HG02981 (cell line): ENCODE data around the gene THADA.
"Not testable (repeated sequence)": the region's sequence is repeated elsewhere in the genome, so short reads cannot be mapped to it uniquely, and the experiment has no call there.

Source experiments
- ATAC-seq: cut with Tn5 transposase; IDR thresholded peaks from one replicate; pipeline ENCODE4 v1.9.1; 2021; ENCODE audit warnings: mild to moderate bottlenecking, moderate library complexity; ENCODE audit not compliant: unreplicated experiment

THADA gene

GRCh38 chr2:43605079-43605655 lies 9.3 kb upstream of the THADA start:
- ATAC-seq = no peak

- no peak for ATAC-seq
These were observed 8.8 kb upstream of the THADA start for GRCh38 chr2:43604674-43605073.

- not testable (repeated sequence) for ATAC-seq
These were observed 4.8 kb upstream of the THADA start for GRCh38 chr2:43600596-43600995.

- no peak for ATAC-seq
These were observed 963 bp downstream of the THADA start for GRCh38 chr2:43594875-43595274.

GRCh38 chr2:43593254-43593653 lies 2.6 kb downstream of the THADA start:
- ATAC-seq = no peak

- ATAC-seq = no peak
These were observed 3.4 kb downstream of the THADA start for GRCh38 chr2:43592443-43592842.

GRCh38 chr2:43585708-43586107 lies 10.1 kb downstream of the THADA start:
- no peak for ATAC-seq

GRCh38 chr2:43579275-43579981 lies 16.4 kb downstream of the THADA start:
- ATAC-seq = no peak

- no peak for ATAC-seq
These were observed 18.6 kb downstream of the THADA start for GRCh38 chr2:43576981-43577892.

GRCh38 chr2:43572244-43572643 lies 23.6 kb downstream of the THADA start:
- ATAC-seq = no peak

GRCh38 chr2:43569921-43570320 lies 25.9 kb downstream of the THADA start:
- ATAC-seq = peak; percentile 72

GRCh38 chr2:43568228-43568627 lies 27.6 kb downstream of the THADA start:
- no peak for ATAC-seq

- ATAC-seq = no peak
These were observed 29.4 kb downstream of the THADA start for GRCh38 chr2:43566461-43566729.

GRCh38 chr2:43563679-43564078 lies 32.2 kb downstream of the THADA start:
- no peak for ATAC-seq

- no peak for ATAC-seq
These were observed 35.6 kb downstream of the THADA start for GRCh38 chr2:43560231-43560547.

GRCh38 chr2:43559391-43560230 lies 36.2 kb downstream of the THADA start:
- peak; percentile 80 for ATAC-seq

GRCh38 chr2:43557196-43557595 lies 38.6 kb downstream of the THADA start:
- no peak for ATAC-seq

GRCh38 chr2:43556256-43556655 lies 39.6 kb downstream of the THADA start:
- ATAC-seq = no peak

- ATAC-seq = no peak
These were observed 42.4 kb downstream of the THADA start for GRCh38 chr2:43553341-43553855.

GRCh38 chr2:43551990-43552389 lies 43.8 kb downstream of the THADA start:
- ATAC-seq = no peak

- not testable (repeated sequence) for ATAC-seq
These were observed 47.5 kb downstream of the THADA start for GRCh38 chr2:43548381-43548780.
